K562 (cell line): ENCODE data around the gene RARRES2. TPM values are rescaled to one million over a fixed set of nuclear protein-coding genes. Genes with fewer than 3 reads are reported as not detected.
A peak's percentile ranks its signal among the peaks of the same experiment; 100 is the strongest.

Source experiments
- ATAC-seq: fragments of 200-7000 bp; cut with Tn5 transposase; 3 replicates; pipeline ENCODE4 v1.9.1; 2020; ENCODE audit warnings: moderate library complexity
- BruUV-seq: library from RNA; stranded (reverse); fragments of 400-500 nt; replicated peaks from 2 replicates; lab custom pipeline; 2021; lab: Mats Ljungman, UMichigan
- CTCF ChIA-PET: fragments of 300-600 bp; formaldehyde crosslinking; extraction: SDS; loops from one replicate; lab custom pipeline; 2021; ENCODE audit warnings: low intra/inter-chr PET ratio; lab: Yijun Ruan, JAX
- POLR2A ChIA-PET: fragments of 300-600, 350-650 bp; sonication (Branson Sonifier 250); formaldehyde crosslinking; extraction: SDS; loops from one replicate; lab custom pipeline; 2021; ENCODE audit warnings: antibody characterized with exemption, inconsistent platforms; lab: Yijun Ruan, JAX
- DNase-seq, 4 experiments: peaks; one replicate each; pipeline versions ENCODE4 v3.0.0 to v3.0.0-alpha.2; 2011 to 2018; ENCODE audit warnings: low spot score in 3 of 4, mixed read lengths in 3 of 4; ENCODE audit errors: extremely low read depth in 1 of 4
- FAIRE-seq: peaks from 2 replicates; lab custom pipeline; 2011; peaks lifted over from hg19 to GRCh38; lab: Jason Lieb, UNC
- H2AFZ ChIP-seq: 2 replicates; pipeline ENCODE4 v1.6.0; 2011; ENCODE audit warnings: low read depth, low read length, control low read depth, inconsistent platforms
- H3K27ac ChIP-seq: fragments of 200-600 bp; 3 replicates; pipeline ENCODE4 v1.8.0; 2011; ENCODE audit warnings: low read depth, mild to moderate bottlenecking, control low read depth, inconsistent platforms, low read length, moderate library complexity, mixed read lengths; ENCODE audit errors: extremely low read depth
- H3K27me3 ChIP-seq, 2 experiments: fragments of 300-600 bp in 1 of 2; 2 replicates in 1 of 2; 3 replicates in 1 of 2; pipeline versions ENCODE4 v1.6.0 to v1.8.0; 2011; ENCODE audit warnings: inconsistent platforms in 2 of 2, low read length in 2 of 2, mild to moderate bottlenecking in 1 of 2, mixed read lengths in 1 of 2, moderate library complexity in 1 of 2; ENCODE audit not compliant: control insufficient read depth in 2 of 2, insufficient read depth in 2 of 2
- H3K36me3 ChIP-seq: fragments of 300-600 bp; 3 replicates; pipeline ENCODE4 v1.8.0; 2011; ENCODE audit warnings: mild to moderate bottlenecking, low read length, inconsistent platforms; ENCODE audit not compliant: control insufficient read depth, insufficient read depth
- H3K4me1 ChIP-seq, 2 experiments: fragments of 200-600 bp in 1 of 2; replicated peaks in 1 of 2; 2 replicates in 1 of 2; 3 replicates in 1 of 2; pipeline versions ENCODE4 v1.5.1 to v1.8.0; 2011; ENCODE audit warnings: inconsistent platforms in 2 of 2, low read length in 2 of 2, mild to moderate bottlenecking in 1 of 2, mixed read lengths in 1 of 2, moderate library complexity in 1 of 2; ENCODE audit not compliant: control insufficient read depth in 2 of 2, insufficient read depth in 2 of 2
- H3K4me2 ChIP-seq: 2 replicates; pipeline ENCODE4 v1.6.1; 2011; ENCODE audit warnings: low read length, control low read depth, inconsistent platforms, mixed read lengths; ENCODE audit not compliant: insufficient read depth
- H3K4me3 ChIP-seq: fragments of 200-600 bp; sonication (generic), shearing (Covaris generic); 2 replicates; pipeline ENCODE4 v1.5.1; 2016; ENCODE audit warnings: control low read depth, inconsistent platforms
- H3K79me2 ChIP-seq: fragments of 200-600 bp; 3 replicates; pipeline ENCODE4 v1.8.0; 2011; ENCODE audit warnings: low read length, inconsistent platforms; ENCODE audit not compliant: control insufficient read depth, insufficient read depth
- H3K9ac ChIP-seq, 2 experiments: 2 replicates each; pipeline versions ENCODE4 v1.6.0 to v1.6.1; 2011; ENCODE audit warnings: low read depth in 2 of 2, low read length in 2 of 2, control low read depth in 1 of 2, inconsistent platforms in 1 of 2, mild to moderate bottlenecking in 1 of 2, mixed read lengths in 1 of 2; ENCODE audit not compliant: insufficient read depth in 1 of 2
- H3K9me1 ChIP-seq: one replicate; pipeline ENCODE4 v1.6.0; 2011; ENCODE audit warnings: inconsistent platforms, mild to moderate bottlenecking, low read length, moderate library complexity; ENCODE audit not compliant: control insufficient read depth, insufficient read depth
- H3K9me3 ChIP-seq: replicated peaks from 2 replicates; pipeline ENCODE4 v1.5.1; 2011; ENCODE audit warnings: low read depth, low read length, inconsistent platforms; ENCODE audit not compliant: control insufficient read depth, insufficient read depth
- H4K20me1 ChIP-seq: replicated peaks from 2 replicates; pipeline ENCODE4 v1.6.1; 2011; ENCODE audit warnings: low read length, inconsistent platforms, mixed read lengths; ENCODE audit not compliant: control insufficient read depth, insufficient read depth
- ARID1B ChIP-seq: fragments of 450-650 bp; IDR thresholded peaks from 2 replicates; pipeline ENCODE4 v1.6.1; 2016; ENCODE audit warnings: antibody characterized with exemption, mild to moderate bottlenecking, inconsistent platforms
- CBFB ChIP-seq: sonication (generic); formaldehyde crosslinking; IDR thresholded peaks from 2 replicates; pipeline ENCODE4 v1.4.0; 2020; ENCODE audit warnings: mild to moderate bottlenecking, missing genetic modification reagents
- CREM ChIP-seq: IDR thresholded peaks from 2 replicates; pipeline ENCODE4 v1.6.1; 2014; ENCODE audit warnings: antibody characterized with exemption, low read depth
- EGR1 ChIP-seq: fragments of 450-650 bp; conservative IDR thresholded peaks from 2 replicates; pipeline ENCODE4 v1.6.1; 2017; ENCODE audit warnings: mild to moderate bottlenecking
- EWSR1 ChIP-seq: fragments of 450-650 bp; IDR thresholded peaks from 2 replicates; pipeline ENCODE4 v1.6.1; 2018; ENCODE audit warnings: borderline replicate concordance, mild to moderate bottlenecking, low read depth, moderate library complexity; ENCODE audit not compliant: partially characterized antibody
- FOXO4 ChIP-seq: fragments of 450-650 bp; formaldehyde crosslinking; IDR thresholded peaks from 2 replicates; pipeline ENCODE4 v1.4.0; 2020; ENCODE audit warnings: mild to moderate bottlenecking, moderate library complexity
- GATA2 ChIP-seq: sonication (generic); formaldehyde crosslinking; IDR thresholded peaks from 2 replicates; pipeline ENCODE4 v1.4.0; 2020; ENCODE audit warnings: mild to moderate bottlenecking, missing genetic modification reagents
- HDAC6 ChIP-seq: IDR thresholded peaks from 2 replicates; pipeline ENCODE4 v1.6.1; 2012; ENCODE audit warnings: low read depth, mild to moderate bottlenecking, control low read depth, inconsistent platforms, low read length, moderate library complexity
- MEIS2 ChIP-seq: fragments of 450-650 bp; IDR thresholded peaks from 2 replicates; pipeline ENCODE4 v1.6.1; 2014; ENCODE audit warnings: mild to moderate bottlenecking; ENCODE audit not compliant: partially characterized antibody
- SAFB ChIP-seq: fragments of 200-400 bp; formaldehyde crosslinking; IDR thresholded peaks from 2 replicates; pipeline ENCODE4 v1.6.1; 2017; ENCODE audit warnings: low read depth, low read length, borderline replicate concordance
- SOX6 ChIP-seq: fragments of 450-650 bp; IDR thresholded peaks from 2 replicates; pipeline ENCODE4 v1.6.1; 2014; ENCODE audit warnings: mild to moderate bottlenecking
- SRSF3 ChIP-seq: fragments of 200-400 bp; formaldehyde crosslinking; IDR thresholded peaks from 2 replicates; pipeline ENCODE4 v1.6.1; 2016; ENCODE audit warnings: mild to moderate bottlenecking, low read length, moderate library complexity; ENCODE audit not compliant: insufficient read depth
- YY1 ChIP-seq, 3 experiments: IDR thresholded peaks; 2 replicates each; pipeline ENCODE4 v1.6.1; 2011; ENCODE audit warnings: low read length in 2 of 3, mild to moderate bottlenecking in 2 of 3, moderate library complexity in 2 of 3, borderline replicate concordance in 1 of 3, control low read depth in 1 of 3, low read depth in 1 of 3; ENCODE audit not compliant: insufficient read depth in 3 of 3, insufficient replicate concordance in 2 of 3, control insufficient read depth in 1 of 3, insufficient read length in 1 of 3; ENCODE audit errors: extremely low read depth in 1 of 3
- ZBTB33 ChIP-seq: sonication (generic); formaldehyde crosslinking; IDR thresholded peaks from 2 replicates; pipeline ENCODE4 v1.8.1; 2023; ENCODE audit warnings: mild to moderate bottlenecking, missing genetic modification reagents
- ZNF134 ChIP-seq: fragments of 250-450 bp; sonication (Bioruptor Pico); conservative IDR thresholded peaks from 2 replicates; pipeline ENCODE4 v1.4.0; 2020
- WGBS: fragments of 100-300 bp; shearing (Covaris generic); methylation state at CpG from one replicate; pipeline ENCODE4 v1.1.6; 2016; ENCODE audit warnings: low coverage, mixed read lengths; ENCODE audit not compliant: insufficient coverage; ENCODE audit errors: missing lambda C conversion rate; 5-methylcytosine and 5-hydroxymethylcytosine counted together
- in situ Hi-C: fragments of 300-500 bp; cut with MboI; formaldehyde crosslinking; loops from 4 replicates; pipeline ENCODE4 v1.15.0; 2018; ENCODE audit warnings: inconsistent platforms, mixed read lengths
- intact Hi-C: fragments of 100-400 bp; cut with micrococcal nuclease; formaldehyde crosslinking; loops from 2 replicates; pipeline ENCODE4 v1.14.2; 2022
- polyA plus RNA-seq, 8 experiments: library from polyadenylated mRNA; depleted of rRNA in 4 of 8; stranded (reverse) in 5 of 8; unstranded in 3 of 8; fragments of >200 nt; fragmentation: Nextera tagmentation in 2 of 8; fragmentation: Illumina TruSeq in 1 of 8; extraction: Ambion mirVana in 2 of 8; extraction: Trizol in 1 of 8; gene quantifications; 2 replicates each; pipeline versions ENCODE4 v1.2.1 to v1.2.3, GENCODE V29; 2011 to 2014; ENCODE audit warnings: inconsistent platforms in 1 of 8, missing spikeins in 1 of 8
- total RNA-seq, 7 experiments: library from RNA; depleted of rRNA in 6 of 7; stranded (reverse); fragments of >200 nt in 6 of 7; fragmentation: Illumina TruSeq in 2 of 7; extraction: Trizol in 2 of 7; gene quantifications; 2 replicates each; pipeline versions ENCODE4 v1.2.1 to v1.2.3, GENCODE V29; 2011 to 2021; ENCODE audit warnings: low replicate concordance in 1 of 7
- TF ChIP-seq, protein P1 (sequence below), 2 experiments: IDR thresholded peaks; 2 replicates each; pipeline ENCODE4 v1.6.1; 2011; ENCODE audit warnings: borderline replicate concordance in 1 of 2, control low read depth in 1 of 2, low read depth in 1 of 2, low read length in 1 of 2, mild to moderate bottlenecking in 1 of 2, mixed read lengths in 1 of 2, moderate library complexity in 1 of 2; ENCODE audit not compliant: insufficient read depth in 1 of 2, insufficient read length in 1 of 2, poor library complexity in 1 of 2, severe bottlenecking in 1 of 2; ENCODE audit errors: extremely low read depth in 1 of 2

RARRES2 gene
- total and polyA plus RNA-seq, 9 of the 15 experiments (the other 6 are each of a cell fraction or from before 2014, with no cell fraction given) = 0.11 to 1.7 (median 0.23) TPM; not detected in 6

DNA sequence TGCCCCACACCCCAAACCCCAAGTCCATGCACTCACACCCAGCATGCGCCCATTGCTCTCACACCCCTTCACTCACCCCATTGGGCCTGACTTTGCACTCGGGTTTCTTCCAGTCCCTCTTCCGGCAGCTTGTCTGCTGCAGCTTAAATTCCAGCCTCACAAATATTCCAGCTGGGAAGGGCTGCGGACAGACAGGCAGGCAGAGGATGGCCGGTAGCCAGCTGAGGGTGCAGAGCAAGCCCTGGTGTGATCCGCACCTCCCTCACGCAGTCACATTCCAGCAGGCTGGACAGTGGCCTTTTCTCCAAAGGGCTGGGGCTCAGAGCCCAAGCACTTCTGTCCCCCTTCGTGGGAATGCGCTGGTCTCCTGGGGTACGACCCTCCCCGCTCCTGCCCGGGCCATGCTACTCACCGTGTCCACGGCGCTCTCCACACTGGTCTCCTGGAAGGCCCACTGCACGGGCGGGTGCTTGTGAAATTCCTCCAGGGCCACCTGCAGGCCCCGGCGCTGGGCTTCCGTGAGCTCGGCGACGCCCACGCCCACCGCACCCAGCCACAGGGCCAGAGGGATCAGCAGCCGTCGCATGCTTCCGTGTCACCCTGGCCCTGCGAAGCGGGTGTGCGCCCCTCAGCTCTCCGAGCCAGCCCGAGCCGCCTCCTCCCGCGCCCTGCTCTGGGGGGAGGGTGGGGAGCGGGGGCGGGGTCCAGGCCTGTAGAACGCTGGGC, 1.2 kb downstream of the RARRES2 start:
- CTCF ChIA-PET = no interaction called here
- Histone ChIP-seq H3K79me2 (no peaks in the 10 kb centered on the region), H3K4me2 (no peak overlapping the region), H2AFZ (no peak overlapping the region), H3K9ac (peak overlapping the region in 1 of 2 experiments; percentile 72; a peak in 2 of 4 replicates), H4K20me1 (peaks cover 5% of the 10 kb centered on the region; the same call in 1 of the 2 replicates), H3K27me3 (peaks cover 10 to 15% of the 10 kb centered on the region in 2 experiments; a peak in 4 of 5 replicates), H3K27ac (no peak overlapping the region), H3K4me3 (no peak overlapping the region), H3K4me1 (peaks cover 0 to 37% of the 10 kb centered on the region in 2 experiments; a peak in 3 of 5 replicates), H3K9me3 (no peaks in the 10 kb centered on the region), H3K9me1 (peaks cover 6% of the 10 kb centered on the region), H3K36me3 (peaks cover 24% of the 10 kb centered on the region; the same call in 2 of the 3 replicates)
- ATAC-seq (peak; percentile 39), DNase-seq (peak in 2 of 4 experiments; percentile 59 to 61), FAIRE-seq (no peak)
- 39% methylated on average over 35 of the region's 39 CpGs for WGBS
- in situ Hi-C loops = no loop called here
- intact Hi-C loops = no loop called here
- no TSS peak for BruUV-seq
- POLR2A ChIA-PET = interaction anchor here (0.7 to 1.2 kb wide), 4 partner anchors 11 to 28 kb away, joined by 3 to 7 read pairs (median 3); partner anchors contain the start of gene REPIN1
- TF ChIP-seq, protein P1, sequence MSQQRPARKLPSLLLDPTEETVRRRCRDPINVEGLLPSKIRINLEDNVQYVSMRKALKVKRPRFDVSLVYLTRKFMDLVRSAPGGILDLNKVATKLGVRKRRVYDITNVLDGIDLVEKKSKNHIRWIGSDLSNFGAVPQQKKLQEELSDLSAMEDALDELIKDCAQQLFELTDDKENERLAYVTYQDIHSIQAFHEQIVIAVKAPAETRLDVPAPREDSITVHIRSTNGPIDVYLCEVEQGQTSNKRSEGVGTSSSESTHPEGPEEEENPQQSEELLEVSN (IDR thresholded peaks at IDR 0.05; ENCODE audit: borderline replicate concordance in 1 of 2, extremely low read depth in 1 of 2, insufficient read depth in 1 of 2, insufficient read length in 1 of 2, low read depth in 1 of 2, low read length in 1 of 2, poor library complexity in 1 of 2, severe bottlenecking in 1 of 2) = peak in 1 of 2 experiments; percentile 37
- TF ChIP-seq MEIS2 (no peak), GATA2 (CRISPR knock-in tag) (no peak), SOX6 (no peak), CBFB (CRISPR knock-in tag) (0 out of 2 replicates have a peak, but pooled peaks have one; percentile 48), FOXO4 (CRISPR knock-in tag) (no peak), EWSR1 (no peak), ZBTB33 (CRISPR knock-in tag) (peak; percentile 66; the same call in 1 of the 2 replicates), ZNF134 (no peak), HDAC6 (peak; percentile 79; the same call in 1 of the 2 replicates), SAFB (0 out of 2 replicates have a peak, but pooled peaks have one; percentile 19), CREM (peak; percentile 62), SRSF3 (no peak), YY1 (IDR thresholded peaks at IDR 0.05; ENCODE audit: borderline replicate concordance in 1 of 3, control insufficient read depth in 1 of 3, extremely low read depth in 1 of 3, insufficient read depth in 3 of 3, insufficient read length in 1 of 3, insufficient replicate concordance in 2 of 3, low read depth in 1 of 3, low read length in 2 of 3) (peak in 1 of 3 experiments; percentile 9), ARID1B (no peak), EGR1 (peak; percentile 55)
